GM12801 (cell line): ENCODE data around the gene PRR5L.

Experiments used
- CTCF ChIP-seq: IDR thresholded peaks from one replicate; pipeline ENCODE4 v1.5.1; 2011; ENCODE audit warnings: control low read depth; ENCODE audit not compliant: insufficient read length; ENCODE audit errors: extremely low read depth

PRR5L gene

GRCh38 chr11:36469881-36470802 is 174.1 kb downstream of the PRR5L start:
- TF ChIP-seq CTCF: no peak

GRCh38 chr11:36471577-36471976 is 175.5 kb downstream of the PRR5L start:
- no peak for TF ChIP-seq CTCF

- TF ChIP-seq CTCF: no peak
These were observed 179.1 kb downstream of the PRR5L start for GRCh38 chr11:36475192-36475591.

- no peak for TF ChIP-seq CTCF
These were observed 182.7 kb downstream of the PRR5L start for GRCh38 chr11:36478700-36479329.

- no peak for TF ChIP-seq CTCF
These were observed 184.7 kb downstream of the PRR5L start for GRCh38 chr11:36480833-36481232.

GRCh38 chr11:36485298-36486002 is 189.4 kb downstream of the PRR5L start:
- TF ChIP-seq CTCF: no peak

GRCh38 chr11:36487619-36488018 is 191.5 kb downstream of the PRR5L start:
- TF ChIP-seq CTCF: no peak
